ENCODE data around the gene CLEC17A.
"Not testable (repeated sequence)": the region's sequence is repeated elsewhere in the genome, so short reads cannot be mapped to it uniquely, and the experiment has no call there.

Gene CLEC17A

GRCh38 chr19:14563989-14564651 lies 18.8 kb upstream of the CLEC17A start:
- H3K4me3 ChIP-seq (replicated peaks; ENCODE audit: low read depth, low read length), result no peak overlapping the region
- TF ChIP-seq CTCF (IDR thresholded peaks at IDR 0.05; ENCODE audit: low read depth, low read length, missing control alignments), result no peak
- no peak for DNase-seq (ENCODE audit: extremely low read depth, low read depth)

GRCh38 chr19:14564652-14565297 lies 18.1 kb upstream of the CLEC17A start:
- not testable (repeated sequence) for DNase-seq (ENCODE audit: extremely low read depth, low read depth); H3K4me3 ChIP-seq (replicated peaks; ENCODE audit: low read depth, low read length)

GRCh38 chr19:14565298-14565679 lies 17.6 kb upstream of the CLEC17A start:
- no peak for DNase-seq (ENCODE audit: extremely low read depth, low read depth)
- TF ChIP-seq CTCF (IDR thresholded peaks at IDR 0.05; ENCODE audit: low read depth, low read length, missing control alignments), result no peak
- H3K4me3 ChIP-seq (replicated peaks; ENCODE audit: low read depth, low read length), result no peak overlapping the region

GRCh38 chr19:14565765-14566711 lies 16.8 kb upstream of the CLEC17A start:
- TF ChIP-seq CTCF (IDR thresholded peaks at IDR 0.05; ENCODE audit: low read depth, low read length, missing control alignments), result no peak
- no peak overlapping the region for H3K4me3 ChIP-seq (replicated peaks; ENCODE audit: low read depth, low read length)
- no peak for DNase-seq (ENCODE audit: extremely low read depth, low read depth)

GRCh38 chr19:14566712-14567077 lies 16.2 kb upstream of the CLEC17A start:
- no peak for TF ChIP-seq CTCF (IDR thresholded peaks at IDR 0.05; ENCODE audit: low read depth, low read length, missing control alignments)
- no peak overlapping the region for H3K4me3 ChIP-seq (replicated peaks; ENCODE audit: low read depth, low read length)
- DNase-seq (ENCODE audit: extremely low read depth, low read depth), result no peak

- DNase-seq (ENCODE audit: extremely low read depth, low read depth), result no peak
- no peak for TF ChIP-seq CTCF (IDR thresholded peaks at IDR 0.05; ENCODE audit: low read depth, low read length, missing control alignments)
These were observed 15.8 kb upstream of the CLEC17A start for GRCh38 chr19:14567079-14567478.

More at GRCh38 chr19:14567079-14567478, 15.8 kb upstream of the CLEC17A start:
- H3K4me3 ChIP-seq (replicated peaks; ENCODE audit: low read depth, low read length), result no peak overlapping the region

Measured in HFF-Myc (cell line).